ENCODE measurements around the gene HSPA4.

The HSPA4 gene

GRCh38 chr5:133141746-133142145 lies 89.9 kb downstream of the HSPA4 start:
- no peaks in the 10 kb centered on the region for H3K36me3 ChIP-seq (ENCODE audit: control insufficient read depth, insufficient read depth, low read length)
- 100% methylated on average over 2 of the region's 3 CpGs; no CpG with 5 or more reads in 1 of the 2 experiments for WGBS, 2 experiments (ENCODE audit: insufficient coverage in 2 of 2)
- H3K4me3 ChIP-seq (ENCODE audit: extremely low read depth, insufficient read depth, low read length, poor library complexity, severe bottlenecking), result no peak overlapping the region
- no peak overlapping the region for H3K27ac ChIP-seq (ENCODE audit: low read depth, low read length, severe bottlenecking)
- no peaks in the 10 kb centered on the region for H3K4me1 ChIP-seq (ENCODE audit: control insufficient read depth, insufficient read depth, low read length, poor library complexity, severe bottlenecking)
- peaks cover 4% of the 10 kb centered on the region for H3K9me3 ChIP-seq (ENCODE audit: control insufficient read depth, low read length)

GRCh38 chr5:133142782-133143181 lies 91.0 kb downstream of the HSPA4 start:
- no peaks in the 10 kb centered on the region for H3K36me3 ChIP-seq (ENCODE audit: control insufficient read depth, insufficient read depth, low read length)
- H3K9me3 ChIP-seq (ENCODE audit: control insufficient read depth, low read length), result peaks cover 4% of the 10 kb centered on the region
- no peaks in the 10 kb centered on the region for H3K4me1 ChIP-seq (ENCODE audit: control insufficient read depth, insufficient read depth, low read length, poor library complexity, severe bottlenecking)
- no peak overlapping the region for H3K27ac ChIP-seq (ENCODE audit: low read depth, low read length, severe bottlenecking)
- no peak overlapping the region for H3K4me3 ChIP-seq (ENCODE audit: extremely low read depth, insufficient read depth, low read length, poor library complexity, severe bottlenecking)
- WGBS, 2 experiments (ENCODE audit: insufficient coverage in 2 of 2), result 92 to 93% methylated on average over 4 of the region's 6 CpGs

- Histone ChIP-seq H3K27ac (ENCODE audit: low read depth, low read length, severe bottlenecking) (no peak overlapping the region), H3K4me1 (ENCODE audit: control insufficient read depth, insufficient read depth, low read length, poor library complexity, severe bottlenecking) (no peaks in the 10 kb centered on the region), H3K4me3 (ENCODE audit: extremely low read depth, insufficient read depth, low read length, poor library complexity, severe bottlenecking) (no peak overlapping the region), H3K36me3 (ENCODE audit: control insufficient read depth, insufficient read depth, low read length) (no peaks in the 10 kb centered on the region), H3K9me3 (ENCODE audit: control insufficient read depth, low read length) (peaks cover 4% of the 10 kb centered on the region)
- 78% methylated on average over 2 to 3 of the region's 4 CpGs for WGBS, 2 experiments (ENCODE audit: insufficient coverage in 2 of 2)
Measured at GRCh38 chr5:133144245-133144981, 92.6 kb downstream of the HSPA4 start.

- Histone ChIP-seq H3K4me1 (ENCODE audit: control insufficient read depth, insufficient read depth, low read length, poor library complexity, severe bottlenecking) (no peaks in the 10 kb centered on the region), H3K27ac (ENCODE audit: low read depth, low read length, severe bottlenecking) (no peak overlapping the region), H3K36me3 (ENCODE audit: control insufficient read depth, insufficient read depth, low read length) (no peaks in the 10 kb centered on the region), H3K9me3 (ENCODE audit: control insufficient read depth, low read length) (peaks cover 4% of the 10 kb centered on the region), H3K4me3 (ENCODE audit: extremely low read depth, insufficient read depth, low read length, poor library complexity, severe bottlenecking) (no peak overlapping the region)
- 89 to 92% methylated on average over 8 to 9 of the region's 11 CpGs for WGBS, 2 experiments (ENCODE audit: insufficient coverage in 2 of 2)
Measured at GRCh38 chr5:133145436-133146170, 93.8 kb downstream of the HSPA4 start.

- Histone ChIP-seq H3K9me3 (ENCODE audit: control insufficient read depth, low read length) (peaks cover 4% of the 10 kb centered on the region), H3K4me1 (ENCODE audit: control insufficient read depth, insufficient read depth, low read length, poor library complexity, severe bottlenecking) (no peaks in the 10 kb centered on the region), H3K27ac (ENCODE audit: low read depth, low read length, severe bottlenecking) (no peak overlapping the region), H3K36me3 (ENCODE audit: control insufficient read depth, insufficient read depth, low read length) (no peaks in the 10 kb centered on the region), H3K4me3 (ENCODE audit: extremely low read depth, insufficient read depth, low read length, poor library complexity, severe bottlenecking) (no peak overlapping the region)
- WGBS, 2 experiments (ENCODE audit: insufficient coverage in 2 of 2), result 82 to 91% methylated on average over 6 to 7 of the region's 7 CpGs
Measured at GRCh38 chr5:133147411-133147810, 95.6 kb downstream of the HSPA4 start.

- Histone ChIP-seq H3K27ac (ENCODE audit: low read depth, low read length, severe bottlenecking) (no peak overlapping the region), H3K4me3 (ENCODE audit: extremely low read depth, insufficient read depth, low read length, poor library complexity, severe bottlenecking) (no peak overlapping the region), H3K4me1 (ENCODE audit: control insufficient read depth, insufficient read depth, low read length, poor library complexity, severe bottlenecking) (no peaks in the 10 kb centered on the region), H3K9me3 (ENCODE audit: control insufficient read depth, low read length) (peaks cover 4% of the 10 kb centered on the region), H3K36me3 (ENCODE audit: control insufficient read depth, insufficient read depth, low read length) (no peaks in the 10 kb centered on the region)
- 78 to 81% methylated on average over 5 to 7 of the region's 7 CpGs for WGBS, 2 experiments (ENCODE audit: insufficient coverage in 2 of 2)
Measured at GRCh38 chr5:133147815-133148567, 96.2 kb downstream of the HSPA4 start.

GRCh38 chr5:133149345-133149744 lies 97.5 kb downstream of the HSPA4 start:
- no peaks in the 10 kb centered on the region for H3K9me3 ChIP-seq (ENCODE audit: control insufficient read depth, low read length)
- WGBS, 2 experiments (ENCODE audit: insufficient coverage in 2 of 2), result 96 to 100% methylated on average over 1 to 4 of the region's 4 CpGs
- H3K4me1 ChIP-seq (ENCODE audit: control insufficient read depth, insufficient read depth, low read length, poor library complexity, severe bottlenecking), result no peaks in the 10 kb centered on the region
- no peak overlapping the region for H3K4me3 ChIP-seq (ENCODE audit: extremely low read depth, insufficient read depth, low read length, poor library complexity, severe bottlenecking)
- no peak overlapping the region for H3K27ac ChIP-seq (ENCODE audit: low read depth, low read length, severe bottlenecking)
- H3K36me3 ChIP-seq (ENCODE audit: control insufficient read depth, insufficient read depth, low read length), result no peaks in the 10 kb centered on the region

GRCh38 chr5:133150909-133151544 lies 99.2 kb downstream of the HSPA4 start:
- 83 to 90% methylated on average over 4 to 5 of the region's 6 CpGs for WGBS, 2 experiments (ENCODE audit: insufficient coverage in 2 of 2)
- no peaks in the 10 kb centered on the region for H3K4me1 ChIP-seq (ENCODE audit: control insufficient read depth, insufficient read depth, low read length, poor library complexity, severe bottlenecking)
- H3K27ac ChIP-seq (ENCODE audit: low read depth, low read length, severe bottlenecking), result no peak overlapping the region
- H3K4me3 ChIP-seq (ENCODE audit: extremely low read depth, insufficient read depth, low read length, poor library complexity, severe bottlenecking), result no peak overlapping the region
- H3K9me3 ChIP-seq (ENCODE audit: control insufficient read depth, low read length), result no peaks in the 10 kb centered on the region
- H3K36me3 ChIP-seq (ENCODE audit: control insufficient read depth, insufficient read depth, low read length), result no peaks in the 10 kb centered on the region

- 86 to 90% methylated on average over 6 to 8 of the region's 12 CpGs for WGBS, 2 experiments (ENCODE audit: insufficient coverage in 2 of 2)
- Histone ChIP-seq H3K4me1 (ENCODE audit: control insufficient read depth, insufficient read depth, low read length, poor library complexity, severe bottlenecking) (no peaks in the 10 kb centered on the region), H3K27ac (ENCODE audit: low read depth, low read length, severe bottlenecking) (no peak overlapping the region), H3K9me3 (ENCODE audit: control insufficient read depth, low read length) (no peaks in the 10 kb centered on the region), H3K4me3 (ENCODE audit: extremely low read depth, insufficient read depth, low read length, poor library complexity, severe bottlenecking) (no peak overlapping the region), H3K36me3 (ENCODE audit: control insufficient read depth, insufficient read depth, low read length) (no peaks in the 10 kb centered on the region)
Measured at GRCh38 chr5:133154274-133155075, 102.7 kb downstream of the HSPA4 start.
